Lower leg skin (tissue), 3 donors: Measurements from ENCODE around the gene SMTN.

Experiments
- CTCF ChIP-seq, 3 donors: fragments of 450-650 bp; IDR thresholded peaks; one replicate each; pipeline ENCODE4 v1.5.1; 2016; ENCODE audit warnings: antibody characterized with exemption in 3 of 3, mild to moderate bottlenecking in 3 of 3, moderate library complexity in 2 of 3
- POLR2A ChIP-seq, 2 donors: fragments of 450-650 bp; IDR thresholded peaks; one replicate each; pipeline ENCODE4 v1.6.1; 2016 to 2017; ENCODE audit warnings: antibody characterized with exemption in 2 of 2, mild to moderate bottlenecking in 1 of 2, moderate library complexity in 1 of 2

- TF ChIP-seq CTCF (IDR thresholded peaks at IDR 0.05) = no peak
- TF ChIP-seq POLR2A (IDR thresholded peaks at IDR 0.05) = no peak
These were observed 57.9 kb downstream of the SMTN start for GRCh38 chr22:31139066-31139465.
